BJ (cell line): Measurements from ENCODE around the gene C10orf90. TPM values are rescaled to one million over a fixed set of nuclear protein-coding genes. Genes with fewer than 3 reads are reported as not detected.

Experiments used
- CTCF ChIA-PET: fragments of 350-600 bp; formaldehyde crosslinking; extraction: SDS; loops from one replicate; lab custom pipeline; 2021; ENCODE audit warnings: antibody characterized with exemption, inconsistent platforms; lab: Yijun Ruan, JAX
- POLR2A ChIA-PET: fragments of 300-600 bp; sonication (Branson Sonifier 250); formaldehyde crosslinking; extraction: SDS; loops from one replicate; lab custom pipeline; 2021; ENCODE audit warnings: antibody characterized with exemption; lab: Charles Lee
- DNase-seq: peaks from one replicate; pipeline ENCODE4 v3.0.0-alpha.2; 2011; ENCODE audit warnings: low read depth
- H3K27me3 ChIP-seq: 2 replicates; pipeline ENCODE4 v1.6.0; 2011; ENCODE audit warnings: low read length; ENCODE audit not compliant: control insufficient read depth, insufficient read depth
- H3K36me3 ChIP-seq: 2 replicates; pipeline ENCODE4 v1.5.1; 2011; ENCODE audit warnings: low read length; ENCODE audit not compliant: control insufficient read depth, insufficient read depth
- H3K4me3 ChIP-seq: 2 replicates; pipeline ENCODE4 v1.5.1; 2011; ENCODE audit warnings: low read depth, mild to moderate bottlenecking, control low read depth, low read length
- CTCF ChIP-seq: IDR thresholded peaks from 2 replicates; pipeline ENCODE4 v1.5.1; 2011; ENCODE audit warnings: low read depth, mild to moderate bottlenecking, control low read depth, inconsistent platforms, low read length, moderate library complexity; ENCODE audit not compliant: insufficient read depth
- polyA plus RNA-seq: library from polyadenylated mRNA; depleted of rRNA; stranded (reverse); fragments of >200 nt; gene quantifications from 2 replicates; pipeline ENCODE4 v1.2.3, GENCODE V29; 2011

Gene C10orf90
- polyA plus RNA-seq, 1 experiment, result not detected

DNA sequence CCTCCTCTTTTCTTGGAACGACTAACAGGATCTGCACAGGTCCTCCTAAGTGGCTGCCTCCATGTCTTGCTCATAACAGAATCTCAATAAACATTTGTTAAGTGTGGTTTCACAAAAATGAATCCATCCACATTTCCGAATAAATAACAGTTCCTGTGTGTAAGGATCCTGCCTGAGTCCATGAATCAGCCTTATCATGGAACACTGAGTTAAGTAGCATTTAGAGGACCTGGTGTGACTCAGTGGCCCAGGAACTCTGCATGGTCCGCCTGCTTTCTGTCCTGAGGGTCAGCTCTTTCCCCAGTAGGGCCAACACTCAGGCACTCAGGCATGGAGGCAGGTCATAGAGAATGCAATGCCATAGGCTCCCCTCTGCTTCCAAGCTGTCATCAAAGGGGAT, 15.8 kb upstream of the C10orf90 start:
- ChIA-PET POLR2A (no interaction called here), CTCF (no interaction called here)
- Histone ChIP-seq H3K36me3 (no peaks in the 10 kb centered on the region), H3K27me3 (no peaks in the 10 kb centered on the region), H3K4me3 (no peak overlapping the region)
- TF ChIP-seq CTCF, result no peak
- DNase-seq, result no peak

DNA sequence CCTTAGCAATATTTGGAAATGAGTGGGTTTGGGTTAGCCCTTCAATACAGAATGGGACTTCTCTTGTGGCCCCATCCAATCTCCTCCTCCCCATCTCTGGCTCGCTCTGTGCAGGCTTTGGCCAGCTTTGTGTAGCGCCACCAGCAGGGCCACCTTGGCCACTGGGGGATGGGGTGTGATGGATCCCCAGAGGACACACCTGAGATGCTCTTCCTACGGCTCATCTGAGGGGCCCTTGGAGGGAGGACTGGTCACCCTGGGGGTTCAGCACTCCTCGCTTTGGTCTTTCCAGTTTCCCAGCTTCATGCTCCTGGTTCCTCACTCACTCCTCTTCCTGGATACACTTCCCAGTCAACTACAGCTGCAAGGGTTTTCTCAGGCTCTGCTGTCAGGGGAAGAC, 15.3 kb upstream of the C10orf90 start:
- ChIA-PET POLR2A (no interaction called here), CTCF (no interaction called here)
- no peak for DNase-seq
- no peak for TF ChIP-seq CTCF
- H3K36me3 ChIP-seq, result no peaks in the 10 kb centered on the region
- H3K27me3 ChIP-seq, result no peaks in the 10 kb centered on the region
- no peak overlapping the region for H3K4me3 ChIP-seq

DNA sequence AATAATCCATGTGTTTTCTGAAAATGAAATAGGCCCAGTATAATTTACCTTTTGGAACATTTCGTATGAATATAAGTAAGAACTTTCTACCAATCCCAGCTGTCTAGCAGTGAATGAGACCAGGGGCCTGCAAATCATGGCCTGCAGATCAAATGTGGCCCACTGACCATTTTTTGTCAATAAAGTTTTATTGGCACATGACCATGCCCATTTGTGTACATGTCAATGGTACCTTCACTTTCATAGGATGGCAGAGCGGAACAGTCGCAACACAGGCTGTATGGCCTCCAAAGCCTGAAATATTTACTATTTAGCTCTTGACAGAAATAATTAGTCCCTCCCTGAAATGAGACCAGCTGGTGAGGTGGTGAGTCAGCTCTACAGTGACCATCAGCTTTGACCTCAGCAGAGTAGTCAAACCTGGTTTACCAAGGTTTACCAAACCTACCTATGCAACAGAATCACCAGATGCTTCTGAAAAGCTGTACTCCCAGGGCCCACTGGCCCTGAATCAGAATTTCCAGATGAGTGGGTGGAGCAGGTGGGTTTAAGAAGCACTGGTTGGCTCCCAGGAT, 13.8 kb upstream of the C10orf90 start:
- TF ChIP-seq CTCF, result no peak
- ChIA-PET CTCF (no interaction called here), POLR2A (no interaction called here)
- Histone ChIP-seq H3K4me3 (no peak overlapping the region), H3K27me3 (no peaks in the 10 kb centered on the region), H3K36me3 (no peaks in the 10 kb centered on the region)
- no peak for DNase-seq

- ChIA-PET POLR2A (no interaction called here), CTCF (no interaction called here)
- no peak for TF ChIP-seq CTCF
- no peaks in the 10 kb centered on the region for H3K27me3 ChIP-seq
- no peak for DNase-seq
- H3K4me3 ChIP-seq, result no peak overlapping the region
- H3K36me3 ChIP-seq, result no peaks in the 10 kb centered on the region
Measured at GRCh38 chr10:126683466-126683865, 13.0 kb upstream of the C10orf90 start.

DNA sequence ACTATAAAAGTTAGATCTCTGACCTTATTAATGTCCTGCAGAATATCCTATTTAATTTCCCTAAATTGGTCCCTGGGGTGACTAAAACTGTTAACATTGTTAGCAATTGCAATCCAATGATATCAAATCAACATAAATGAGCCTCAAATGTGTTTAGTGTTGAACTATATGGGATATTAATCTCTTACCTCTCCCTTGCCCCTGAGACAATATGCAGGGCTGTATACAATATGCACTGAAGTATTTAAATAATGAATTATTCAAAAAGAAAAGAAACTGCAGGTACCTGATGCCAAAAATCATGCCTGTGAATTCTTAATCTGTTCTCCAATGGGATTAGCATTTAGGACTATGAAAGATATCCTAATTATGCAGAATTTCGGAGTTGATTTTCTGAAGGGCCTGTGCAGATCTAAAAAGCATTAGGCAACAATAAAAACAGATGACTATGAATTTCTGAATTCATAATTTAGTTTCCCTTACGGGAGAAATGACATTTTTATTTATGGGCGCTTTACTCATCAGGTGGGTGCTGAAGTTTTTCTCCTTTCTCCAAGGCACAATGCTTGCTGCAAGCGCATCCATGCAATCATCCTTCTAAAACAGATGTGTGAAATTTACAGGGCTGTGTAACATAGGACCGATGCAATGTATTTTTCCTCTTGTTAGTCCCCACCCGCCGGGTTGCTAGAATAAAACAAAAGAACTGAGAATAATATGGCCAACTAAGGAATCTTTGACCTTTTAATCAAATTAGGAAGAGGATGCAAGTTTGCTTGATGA, 5.4 kb upstream of the C10orf90 start:
- Histone ChIP-seq H3K36me3 (no peaks in the 10 kb centered on the region), H3K4me3 (no peak overlapping the region), H3K27me3 (no peaks in the 10 kb centered on the region)
- TF ChIP-seq CTCF, result no peak
- DNase-seq, result no peak
- ChIA-PET POLR2A (no interaction called here), CTCF (no interaction called here)
